K562 (cell line): ENCODE results near the gene WNK2. TPM values are rescaled to one million over a fixed set of nuclear protein-coding genes. Genes with fewer than 3 reads are reported as not detected.

ENCODE experiments used
- ATAC-seq: fragments of 200-7000 bp; cut with Tn5 transposase; 3 replicates; pipeline ENCODE4 v1.9.1; 2020; ENCODE audit warnings: moderate library complexity
- BruUV-seq: library from RNA; stranded (reverse); fragments of 400-500 nt; replicated peaks from 2 replicates; lab custom pipeline; 2021; lab: Mats Ljungman, UMichigan
- CTCF ChIA-PET: fragments of 300-600 bp; formaldehyde crosslinking; extraction: SDS; loops from one replicate; lab custom pipeline; 2021; ENCODE audit warnings: low intra/inter-chr PET ratio; lab: Yijun Ruan, JAX
- POLR2A ChIA-PET: fragments of 300-600, 350-650 bp; sonication (Branson Sonifier 250); formaldehyde crosslinking; extraction: SDS; loops from one replicate; lab custom pipeline; 2021; ENCODE audit warnings: antibody characterized with exemption, inconsistent platforms; lab: Yijun Ruan, JAX
- DNase-seq, 4 experiments: peaks; one replicate each; pipeline versions ENCODE4 v3.0.0 to v3.0.0-alpha.2; 2011 to 2018; ENCODE audit warnings: low spot score in 3 of 4, mixed read lengths in 3 of 4; ENCODE audit errors: extremely low read depth in 1 of 4
- FAIRE-seq: peaks from 2 replicates; lab custom pipeline; 2011; peaks lifted over from hg19 to GRCh38; lab: Jason Lieb, UNC
- H2AFZ ChIP-seq: 2 replicates; pipeline ENCODE4 v1.6.0; 2011; ENCODE audit warnings: low read depth, low read length, control low read depth, inconsistent platforms
- H3K27ac ChIP-seq: fragments of 200-600 bp; 3 replicates; pipeline ENCODE4 v1.8.0; 2011; ENCODE audit warnings: low read depth, mild to moderate bottlenecking, control low read depth, inconsistent platforms, low read length, moderate library complexity, mixed read lengths; ENCODE audit errors: extremely low read depth
- H3K27me3 ChIP-seq, 2 experiments: fragments of 300-600 bp in 1 of 2; 2 replicates in 1 of 2; 3 replicates in 1 of 2; pipeline versions ENCODE4 v1.6.0 to v1.8.0; 2011; ENCODE audit warnings: inconsistent platforms in 2 of 2, low read length in 2 of 2, mild to moderate bottlenecking in 1 of 2, mixed read lengths in 1 of 2, moderate library complexity in 1 of 2; ENCODE audit not compliant: control insufficient read depth in 2 of 2, insufficient read depth in 2 of 2
- H3K36me3 ChIP-seq: fragments of 300-600 bp; 3 replicates; pipeline ENCODE4 v1.8.0; 2011; ENCODE audit warnings: mild to moderate bottlenecking, low read length, inconsistent platforms; ENCODE audit not compliant: control insufficient read depth, insufficient read depth
- H3K4me1 ChIP-seq, 2 experiments: fragments of 200-600 bp in 1 of 2; replicated peaks in 1 of 2; 2 replicates in 1 of 2; 3 replicates in 1 of 2; pipeline versions ENCODE4 v1.5.1 to v1.8.0; 2011; ENCODE audit warnings: inconsistent platforms in 2 of 2, low read length in 2 of 2, mild to moderate bottlenecking in 1 of 2, mixed read lengths in 1 of 2, moderate library complexity in 1 of 2; ENCODE audit not compliant: control insufficient read depth in 2 of 2, insufficient read depth in 2 of 2
- H3K4me2 ChIP-seq: 2 replicates; pipeline ENCODE4 v1.6.1; 2011; ENCODE audit warnings: low read length, control low read depth, inconsistent platforms, mixed read lengths; ENCODE audit not compliant: insufficient read depth
- H3K4me3 ChIP-seq: fragments of 200-600 bp; sonication (generic), shearing (Covaris generic); 2 replicates; pipeline ENCODE4 v1.5.1; 2016; ENCODE audit warnings: control low read depth, inconsistent platforms
- H3K79me2 ChIP-seq: fragments of 200-600 bp; 3 replicates; pipeline ENCODE4 v1.8.0; 2011; ENCODE audit warnings: low read length, inconsistent platforms; ENCODE audit not compliant: control insufficient read depth, insufficient read depth
- H3K9ac ChIP-seq, 2 experiments: 2 replicates each; pipeline versions ENCODE4 v1.6.0 to v1.6.1; 2011; ENCODE audit warnings: low read depth in 2 of 2, low read length in 2 of 2, control low read depth in 1 of 2, inconsistent platforms in 1 of 2, mild to moderate bottlenecking in 1 of 2, mixed read lengths in 1 of 2; ENCODE audit not compliant: insufficient read depth in 1 of 2
- H3K9me1 ChIP-seq: one replicate; pipeline ENCODE4 v1.6.0; 2011; ENCODE audit warnings: inconsistent platforms, mild to moderate bottlenecking, low read length, moderate library complexity; ENCODE audit not compliant: control insufficient read depth, insufficient read depth
- H3K9me3 ChIP-seq: replicated peaks from 2 replicates; pipeline ENCODE4 v1.5.1; 2011; ENCODE audit warnings: low read depth, low read length, inconsistent platforms; ENCODE audit not compliant: control insufficient read depth, insufficient read depth
- H4K20me1 ChIP-seq: replicated peaks from 2 replicates; pipeline ENCODE4 v1.6.1; 2011; ENCODE audit warnings: low read length, inconsistent platforms, mixed read lengths; ENCODE audit not compliant: control insufficient read depth, insufficient read depth
- AFF1 ChIP-seq, 2 experiments: fragments of 450-650 bp; IDR thresholded peaks; 2 replicates each; pipeline ENCODE4 v1.6.1; 2018; ENCODE audit warnings: mild to moderate bottlenecking in 2 of 2, low read depth in 1 of 2; ENCODE audit not compliant: partially characterized antibody in 2 of 2
- HDAC3 ChIP-seq: fragments of 450-650 bp; IDR thresholded peaks from 2 replicates; pipeline ENCODE4 v1.6.1; 2018; ENCODE audit warnings: borderline replicate concordance, mild to moderate bottlenecking, moderate library complexity; ENCODE audit not compliant: partially characterized antibody
- HDAC8 ChIP-seq: fragments of 450-650 bp; IDR thresholded peaks from 2 replicates; pipeline ENCODE4 v1.6.1; 2016; ENCODE audit warnings: mild to moderate bottlenecking, missing genetic modification characterization, moderate library complexity, missing compliant biosample characterization
- HEY1 ChIP-seq: fragments of 250-450 bp; sonication (Bioruptor Pico); IDR thresholded peaks from 2 replicates; pipeline ENCODE4 v1.5.0; 2020; ENCODE audit warnings: mild to moderate bottlenecking, moderate library complexity, borderline replicate concordance
- MAFK ChIP-seq: IDR thresholded peaks from 2 replicates; pipeline ENCODE4 v1.6.1; 2011; ENCODE audit warnings: low read length, improper control_type of control experiment
- MECOM ChIP-seq: fragments of 250-450 bp; sonication (Bioruptor Pico); IDR thresholded peaks from 2 replicates; pipeline ENCODE4 v1.8.0; 2022; ENCODE audit warnings: inconsistent platforms
- ZNF184 ChIP-seq: sonication (generic); formaldehyde crosslinking; IDR thresholded peaks from 2 replicates; pipeline ENCODE4 v1.5.0; 2020; ENCODE audit warnings: missing genetic modification reagents
- ZNF197 ChIP-seq: fragments of 200-800 bp; sonication (Bioruptor generic); IDR thresholded peaks from 2 replicates; pipeline ENCODE4 v1.6.1; 2016; ENCODE audit warnings: low read depth, missing genetic modification characterization, missing compliant biosample characterization
- WGBS: fragments of 100-300 bp; shearing (Covaris generic); methylation state at CpG from one replicate; pipeline ENCODE4 v1.1.6; 2016; ENCODE audit warnings: low coverage, mixed read lengths; ENCODE audit not compliant: insufficient coverage; ENCODE audit errors: missing lambda C conversion rate; 5-methylcytosine and 5-hydroxymethylcytosine counted together
- in situ Hi-C: fragments of 300-500 bp; cut with MboI; formaldehyde crosslinking; loops from 4 replicates; pipeline ENCODE4 v1.15.0; 2018; ENCODE audit warnings: inconsistent platforms, mixed read lengths
- intact Hi-C: fragments of 100-400 bp; cut with micrococcal nuclease; formaldehyde crosslinking; loops from 2 replicates; pipeline ENCODE4 v1.14.2; 2022
- polyA plus RNA-seq, 8 experiments: library from polyadenylated mRNA; depleted of rRNA in 4 of 8; stranded (reverse) in 5 of 8; unstranded in 3 of 8; fragments of >200 nt; fragmentation: Nextera tagmentation in 2 of 8; fragmentation: Illumina TruSeq in 1 of 8; extraction: Ambion mirVana in 2 of 8; extraction: Trizol in 1 of 8; gene quantifications; 2 replicates each; pipeline versions ENCODE4 v1.2.1 to v1.2.3, GENCODE V29; 2011 to 2014; ENCODE audit warnings: inconsistent platforms in 1 of 8, missing spikeins in 1 of 8
- total RNA-seq, 7 experiments: library from RNA; depleted of rRNA in 6 of 7; stranded (reverse); fragments of >200 nt in 6 of 7; fragmentation: Illumina TruSeq in 2 of 7; extraction: Trizol in 2 of 7; gene quantifications; 2 replicates each; pipeline versions ENCODE4 v1.2.1 to v1.2.3, GENCODE V29; 2011 to 2021; ENCODE audit warnings: low replicate concordance in 1 of 7
- TF ChIP-seq, protein P1 (sequence below), 2 experiments: IDR thresholded peaks in 1 of 2; conservative IDR thresholded peaks in 1 of 2; 2 replicates each; pipeline ENCODE4 v1.6.1; 2016; ENCODE audit warnings: low read depth in 2 of 2, mild to moderate bottlenecking in 1 of 2, missing compliant biosample characterization in 1 of 2, missing genetic modification characterization in 1 of 2, moderate library complexity in 1 of 2
- TF ChIP-seq, protein P2 (sequence below): fragments of 250-450 bp; sonication (Bioruptor Pico); IDR thresholded peaks from 2 replicates; pipeline ENCODE4 v1.4.0; 2020; ENCODE audit warnings: mild to moderate bottlenecking, moderate library complexity

The WNK2 gene
- total and polyA plus RNA-seq, 9 of the 15 experiments (the other 6 are each of a cell fraction or from before 2014, with no cell fraction given) = 0.36 to 3.3 (median 0.64) TPM; not detected in 2

- TF ChIP-seq AFF1 (IDR thresholded peaks at IDR 0.05; ENCODE audit: low read depth in 1 of 2, partially characterized antibody in 2 of 2) (no peak), HEY1 (CRISPR knock-in tag) (no peak), HDAC8 (tag) (no peak), MAFK (no peak)
These were observed 35.2 kb upstream of the WNK2 start (continued) for GRCh38 chr9:93148721-93149120.

- FAIRE-seq (no peak), ATAC-seq (no peak), DNase-seq (no peak)
- H3K36me3 ChIP-seq = no peaks in the 10 kb centered on the region
- peaks cover 2 to 18% of the 10 kb centered on the region in 2 experiments; a peak in 4 of 5 replicates for H3K27me3 ChIP-seq
- ChIA-PET POLR2A (no interaction called here), CTCF (no interaction called here)
- no peak overlapping the region for H2AFZ ChIP-seq
- H3K27ac ChIP-seq = no peak overlapping the region
- no peaks in the 10 kb centered on the region for H3K79me2 ChIP-seq
- no peaks in the 10 kb centered on the region for H3K9me1 ChIP-seq
- peaks cover 0 to under 1% of the 10 kb centered on the region in 2 experiments; a peak in 2 of 5 replicates for H3K4me1 ChIP-seq
- in situ Hi-C loops (no loop called here), intact Hi-C loops (no loop called here)
- peaks cover 4% of the 10 kb centered on the region for H3K9me3 ChIP-seq
- BruUV-seq = no TSS peak
- no peak overlapping the region for H3K4me3 ChIP-seq
- H3K4me2 ChIP-seq = no peak overlapping the region
- 0 out of 2 replicates have a peak, but pooled peaks cover under 1% of the 10 kb centered on the region for H4K20me1 ChIP-seq
- WGBS = 0% methylated on average over 1 of the region's 1 CpG
- H3K9ac ChIP-seq = no peak overlapping the region
- TF ChIP-seq ZNF197 (CRISPR knock-in tag) (no peak), MECOM (no peak), HDAC3 (no peak), ZNF184 (no peak)
- TF ChIP-seq, protein P1, sequence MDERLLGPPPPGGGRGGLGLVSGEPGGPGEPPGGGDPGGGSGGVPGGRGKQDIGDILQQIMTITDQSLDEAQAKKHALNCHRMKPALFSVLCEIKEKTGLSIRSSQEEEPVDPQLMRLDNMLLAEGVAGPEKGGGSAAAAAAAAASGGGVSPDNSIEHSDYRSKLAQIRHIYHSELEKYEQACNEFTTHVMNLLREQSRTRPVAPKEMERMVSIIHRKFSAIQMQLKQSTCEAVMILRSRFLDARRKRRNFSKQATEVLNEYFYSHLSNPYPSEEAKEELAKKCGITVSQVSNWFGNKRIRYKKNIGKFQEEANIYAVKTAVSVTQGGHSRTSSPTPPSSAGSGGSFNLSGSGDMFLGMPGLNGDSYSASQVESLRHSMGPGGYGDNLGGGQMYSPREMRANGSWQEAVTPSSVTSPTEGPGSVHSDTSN (CRISPR knock-in tag; IDR thresholded peaks at IDR 0.05; ENCODE audit: low read depth) = no peak
- TF ChIP-seq, protein P1 (tag; conservative IDR thresholded peaks at IDR 0.05; ENCODE audit: low read depth) = no peak
- TF ChIP-seq, protein P2, sequence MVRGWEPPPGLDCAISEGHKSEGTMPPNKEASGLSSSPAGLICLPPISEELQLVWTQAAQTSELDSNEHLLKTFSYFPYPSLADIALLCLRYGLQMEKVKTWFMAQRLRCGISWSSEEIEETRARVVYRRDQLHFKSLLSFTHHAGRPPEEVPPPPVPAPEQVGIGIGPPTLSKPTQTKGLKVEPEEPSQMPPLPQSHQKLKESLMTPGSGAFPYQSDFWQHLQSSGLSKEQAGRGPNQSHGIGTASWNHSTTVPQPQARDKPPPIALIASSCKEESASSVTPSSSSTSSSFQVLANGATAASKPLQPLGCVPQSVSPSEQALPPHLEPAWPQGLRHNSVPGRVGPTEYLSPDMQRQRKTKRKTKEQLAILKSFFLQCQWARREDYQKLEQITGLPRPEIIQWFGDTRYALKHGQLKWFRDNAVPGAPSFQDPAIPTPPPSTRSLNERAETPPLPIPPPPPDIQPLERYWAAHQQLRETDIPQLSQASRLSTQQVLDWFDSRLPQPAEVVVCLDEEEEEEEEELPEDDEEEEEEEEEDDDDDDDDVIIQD (CRISPR knock-in tag) = no peak
These were observed 34.6 kb upstream of the WNK2 start for GRCh38 chr9:93149361-93149760.
